GM06990 (cell line): ENCODE measurements around the gene SPTLC3.
"Not testable (repeated sequence)": the region's sequence is repeated elsewhere in the genome, so short reads cannot be mapped to it uniquely, and the experiment has no call there.

Experiments
- DNase-seq: peaks from one replicate; pipeline ENCODE4 v3.0.0-alpha.2; 2011; ENCODE audit not compliant: insufficient read length; ENCODE audit errors: extremely low read depth
- H3K27me3 ChIP-seq: replicated peaks from 2 replicates; pipeline ENCODE4 v1.6.0; 2011; ENCODE audit warnings: low read length; ENCODE audit not compliant: control insufficient read depth, insufficient read depth
- H3K36me3 ChIP-seq: 2 replicates; pipeline ENCODE4 v1.5.1; 2011; ENCODE audit warnings: low read length; ENCODE audit not compliant: control insufficient read depth, insufficient read depth
- H3K4me3 ChIP-seq: replicated peaks from 2 replicates; pipeline ENCODE4 v1.5.1; 2011; ENCODE audit warnings: low read depth, mild to moderate bottlenecking, control low read depth, low read length
- TF ChIP-seq, protein P1 (sequence below): IDR thresholded peaks from 2 replicates; pipeline ENCODE4 v1.5.1; 2011; ENCODE audit warnings: low read length, control low read depth, mild to moderate bottlenecking, inconsistent platforms; ENCODE audit not compliant: insufficient read depth, poor library complexity, severe bottlenecking

The SPTLC3 gene

DNA sequence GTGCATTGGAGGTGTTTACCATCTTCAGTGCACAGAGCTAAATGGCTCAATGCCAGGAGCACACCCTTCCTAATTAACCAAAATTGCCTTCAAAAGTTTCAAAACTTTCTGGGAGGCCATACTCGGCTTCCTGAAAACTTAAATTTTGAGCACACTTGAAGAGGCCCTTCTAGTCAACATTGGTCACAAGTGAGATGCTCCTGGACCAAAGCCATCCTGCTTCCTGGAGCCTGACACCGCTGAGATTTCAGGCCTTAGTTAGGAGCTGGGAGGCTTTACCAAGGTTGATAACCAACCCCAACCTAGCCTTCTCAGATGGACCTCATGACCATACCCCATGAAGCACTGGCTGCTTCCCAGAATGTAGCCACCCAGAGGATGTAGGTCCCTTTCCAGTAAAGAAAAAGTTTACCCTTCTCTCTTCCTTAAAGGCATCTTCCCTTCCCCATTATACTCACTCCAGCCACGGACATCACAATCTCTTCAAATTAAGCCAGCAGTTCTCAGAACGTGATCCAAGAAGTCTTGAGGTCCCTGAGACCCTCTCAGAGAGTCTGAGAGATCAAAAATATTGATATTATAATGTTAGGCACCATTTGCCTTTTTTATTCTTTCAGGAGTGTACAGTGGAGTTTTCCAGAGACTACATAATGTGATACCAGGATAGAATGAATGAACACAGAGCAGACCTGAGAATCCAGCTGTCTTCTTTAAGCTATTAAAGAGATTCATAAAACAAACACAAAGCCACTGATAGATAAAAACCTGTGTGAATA, 32.8 kb upstream of the SPTLC3 start:
- Histone ChIP-seq H3K4me3 (no peak overlapping the region), H3K36me3 (no peaks in the 10 kb centered on the region), H3K27me3 (no peaks in the 10 kb centered on the region)
- DNase-seq, result no peak
- TF ChIP-seq, protein P1, sequence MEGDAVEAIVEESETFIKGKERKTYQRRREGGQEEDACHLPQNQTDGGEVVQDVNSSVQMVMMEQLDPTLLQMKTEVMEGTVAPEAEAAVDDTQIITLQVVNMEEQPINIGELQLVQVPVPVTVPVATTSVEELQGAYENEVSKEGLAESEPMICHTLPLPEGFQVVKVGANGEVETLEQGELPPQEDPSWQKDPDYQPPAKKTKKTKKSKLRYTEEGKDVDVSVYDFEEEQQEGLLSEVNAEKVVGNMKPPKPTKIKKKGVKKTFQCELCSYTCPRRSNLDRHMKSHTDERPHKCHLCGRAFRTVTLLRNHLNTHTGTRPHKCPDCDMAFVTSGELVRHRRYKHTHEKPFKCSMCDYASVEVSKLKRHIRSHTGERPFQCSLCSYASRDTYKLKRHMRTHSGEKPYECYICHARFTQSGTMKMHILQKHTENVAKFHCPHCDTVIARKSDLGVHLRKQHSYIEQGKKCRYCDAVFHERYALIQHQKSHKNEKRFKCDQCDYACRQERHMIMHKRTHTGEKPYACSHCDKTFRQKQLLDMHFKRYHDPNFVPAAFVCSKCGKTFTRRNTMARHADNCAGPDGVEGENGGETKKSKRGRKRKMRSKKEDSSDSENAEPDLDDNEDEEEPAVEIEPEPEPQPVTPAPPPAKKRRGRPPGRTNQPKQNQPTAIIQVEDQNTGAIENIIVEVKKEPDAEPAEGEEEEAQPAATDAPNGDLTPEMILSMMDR, result no peak

DNA sequence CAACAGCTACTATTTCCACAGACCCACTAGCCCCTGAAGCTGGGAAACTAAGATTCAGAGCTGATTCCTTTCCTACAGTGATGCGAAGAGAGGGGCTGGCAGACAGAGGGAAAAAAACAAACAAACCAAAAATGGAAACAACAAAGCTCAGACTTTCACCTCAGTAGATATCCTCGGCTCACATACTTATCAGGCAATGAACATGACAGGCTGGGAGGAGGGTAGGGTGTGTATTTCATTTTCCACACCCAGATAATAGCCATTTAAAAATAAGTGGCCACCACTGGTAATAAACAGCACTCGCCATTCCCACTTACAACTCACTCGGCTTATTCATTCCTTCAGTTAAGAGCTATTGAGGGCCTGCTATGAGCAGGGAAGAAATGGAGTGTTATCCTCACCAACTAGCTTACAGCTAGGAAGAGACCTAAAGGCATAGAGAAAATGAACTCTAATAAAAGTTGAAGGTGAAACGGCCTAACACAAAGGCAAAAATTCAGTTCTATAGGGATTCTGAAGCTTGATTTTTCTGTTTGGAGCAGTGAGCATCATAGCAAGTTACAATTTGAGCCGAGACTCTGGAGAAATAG, 32.0 kb upstream of the SPTLC3 start:
- Histone ChIP-seq H3K36me3 (no peaks in the 10 kb centered on the region), H3K4me3 (no peak overlapping the region), H3K27me3 (no peaks in the 10 kb centered on the region)
- DNase-seq, result no peak
- TF ChIP-seq, protein P1, result no peak

DNA sequence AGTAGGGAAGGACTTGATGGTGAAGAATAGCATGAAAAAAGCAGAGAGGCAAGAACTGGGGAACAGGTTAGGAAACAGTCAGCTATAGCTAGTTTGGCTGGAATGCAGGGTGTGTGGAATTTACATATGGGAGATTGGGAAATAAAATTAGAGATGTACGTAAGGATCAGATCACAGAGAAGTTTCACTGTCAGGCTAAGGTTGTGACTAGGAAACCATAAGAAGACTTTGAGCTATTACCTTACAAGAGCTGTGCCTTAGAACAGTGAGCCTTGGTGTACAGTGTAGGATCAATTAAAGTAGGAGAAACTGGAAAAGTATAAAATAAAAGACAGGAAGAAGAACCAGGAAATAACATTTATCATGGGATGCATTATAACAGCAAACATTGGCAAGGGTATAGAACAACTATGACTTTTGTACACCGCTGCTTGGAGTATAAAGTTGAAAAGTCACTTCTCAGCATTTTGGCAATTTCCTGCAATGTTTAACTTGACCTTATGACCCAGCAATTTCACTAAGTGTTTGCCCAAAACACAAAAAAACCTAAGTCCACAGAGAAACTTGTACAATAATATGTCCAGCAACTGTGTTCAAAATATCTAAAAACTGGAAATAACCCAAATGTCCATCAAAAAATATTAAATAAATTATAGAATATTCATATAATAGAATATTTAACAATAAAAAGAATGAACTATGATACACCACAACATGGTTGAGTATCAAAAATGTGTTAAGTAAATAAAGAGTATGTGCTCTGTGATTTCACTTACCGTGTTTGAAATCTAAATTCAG, 31.2 kb upstream of the SPTLC3 start:
- Histone ChIP-seq H3K27me3 (no peaks in the 10 kb centered on the region), H3K36me3 (no peaks in the 10 kb centered on the region), H3K4me3 (no peak overlapping the region)
- DNase-seq, result no peak
- TF ChIP-seq, protein P1, result no peak

DNA sequence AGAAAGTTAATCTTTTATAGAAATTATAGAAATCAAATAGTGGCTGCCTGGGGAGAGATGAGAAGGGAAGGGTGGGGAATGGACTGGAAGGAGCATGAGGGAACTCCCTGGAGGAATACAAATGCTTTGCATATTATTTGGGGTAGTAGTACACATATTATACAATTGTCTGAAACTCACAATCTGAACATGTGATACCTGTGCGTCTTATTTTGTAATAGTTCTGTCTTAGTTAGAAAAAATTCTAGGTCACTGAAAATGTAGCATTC, 30.7 kb upstream of the SPTLC3 start:
- DNase-seq, result no peak
- no peaks in the 10 kb centered on the region for H3K36me3 ChIP-seq
- H3K27me3 ChIP-seq, result no peaks in the 10 kb centered on the region
- no peak overlapping the region for H3K4me3 ChIP-seq
- TF ChIP-seq, protein P1, result no peak

DNA sequence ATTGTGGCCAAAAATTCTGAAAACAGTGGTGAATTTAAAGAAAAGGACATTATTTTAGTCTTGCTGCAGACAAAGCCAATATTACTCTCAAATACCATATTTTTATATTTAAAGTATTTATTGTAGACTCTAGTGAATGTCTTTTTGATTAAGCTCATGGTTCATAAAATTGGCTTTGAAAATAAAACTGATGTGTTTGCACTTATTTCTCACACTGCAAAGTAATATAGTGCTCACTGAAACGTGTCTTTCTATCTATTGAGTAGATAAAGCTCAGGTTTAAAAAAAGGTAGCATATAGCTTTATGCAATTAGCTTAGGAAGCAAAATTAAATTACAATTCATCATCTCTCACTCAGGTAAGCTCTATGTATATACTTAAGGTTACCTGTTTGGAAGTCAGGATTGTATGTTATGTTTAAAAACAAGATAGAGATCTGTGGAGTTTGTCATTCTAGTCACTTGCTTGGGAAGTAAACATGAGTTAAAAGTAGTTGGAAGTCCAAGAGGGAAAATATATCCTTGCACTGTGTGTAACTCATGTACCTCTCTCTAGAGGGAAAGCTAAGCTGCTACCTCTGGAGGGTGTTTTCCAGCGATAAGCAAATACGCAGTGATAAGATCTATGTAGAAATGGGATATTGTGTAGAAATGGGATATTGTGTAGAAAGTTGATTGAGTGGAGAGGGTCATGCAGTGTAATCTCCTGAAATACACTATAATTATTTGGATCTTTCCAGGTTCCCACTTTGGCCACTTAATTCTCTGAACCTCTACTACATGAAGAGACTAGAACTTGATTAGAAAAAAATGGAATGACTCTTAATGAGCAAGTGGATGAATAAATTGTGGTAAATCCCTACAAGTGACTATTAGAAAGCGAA, 29.9 kb upstream of the SPTLC3 start:
- TF ChIP-seq, protein P1, result no peak
- no peaks in the 10 kb centered on the region for H3K36me3 ChIP-seq
- no peaks in the 10 kb centered on the region for H3K27me3 ChIP-seq
- H3K4me3 ChIP-seq, result no peak overlapping the region
- no peak for DNase-seq

DNA sequence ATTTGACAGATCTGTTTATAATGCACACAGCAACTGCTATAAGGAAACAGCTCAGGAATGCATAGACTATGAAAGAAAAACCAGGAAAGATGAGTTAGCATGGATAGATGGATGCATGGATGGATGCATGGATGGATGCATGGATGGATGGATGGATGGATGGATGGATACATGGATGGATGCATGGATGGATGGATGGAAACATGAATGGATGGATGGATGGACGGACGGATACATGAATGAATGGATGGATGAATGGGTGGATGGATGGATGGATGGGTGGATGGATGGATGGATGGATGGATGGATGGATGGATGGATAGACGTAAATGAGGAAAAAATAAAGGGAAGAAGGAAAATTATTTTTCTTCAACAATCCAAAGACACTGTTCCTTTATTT, 29.1 kb upstream of the SPTLC3 start:
- not testable (repeated sequence) for H3K4me3 ChIP-seq, DNase-seq, H3K36me3 ChIP-seq, H3K27me3 ChIP-seq
